Measurements from ENCODE around the gene NEDD4L.

DNA sequence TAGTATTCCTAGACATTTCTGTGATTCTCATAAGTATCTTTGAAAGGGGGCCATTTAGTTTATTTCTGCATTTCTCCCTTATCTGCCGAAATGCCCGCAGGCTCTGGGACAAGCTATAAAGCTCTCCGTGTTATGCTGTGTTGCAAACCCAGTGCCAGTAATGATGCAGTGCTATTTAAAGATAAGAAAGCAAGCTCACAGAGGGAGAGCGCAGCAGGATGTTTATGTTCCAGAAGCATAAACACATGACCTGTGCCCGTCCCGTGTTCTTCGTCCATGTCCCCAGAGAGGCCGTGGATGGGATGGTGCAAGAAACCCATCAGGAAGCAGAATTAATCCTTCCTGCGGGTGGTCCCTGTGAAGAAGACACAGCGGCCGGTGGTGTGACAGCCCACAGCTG lies 99.4 kb downstream of the NEDD4L start:
- TF ChIP-seq, protein P1, sequence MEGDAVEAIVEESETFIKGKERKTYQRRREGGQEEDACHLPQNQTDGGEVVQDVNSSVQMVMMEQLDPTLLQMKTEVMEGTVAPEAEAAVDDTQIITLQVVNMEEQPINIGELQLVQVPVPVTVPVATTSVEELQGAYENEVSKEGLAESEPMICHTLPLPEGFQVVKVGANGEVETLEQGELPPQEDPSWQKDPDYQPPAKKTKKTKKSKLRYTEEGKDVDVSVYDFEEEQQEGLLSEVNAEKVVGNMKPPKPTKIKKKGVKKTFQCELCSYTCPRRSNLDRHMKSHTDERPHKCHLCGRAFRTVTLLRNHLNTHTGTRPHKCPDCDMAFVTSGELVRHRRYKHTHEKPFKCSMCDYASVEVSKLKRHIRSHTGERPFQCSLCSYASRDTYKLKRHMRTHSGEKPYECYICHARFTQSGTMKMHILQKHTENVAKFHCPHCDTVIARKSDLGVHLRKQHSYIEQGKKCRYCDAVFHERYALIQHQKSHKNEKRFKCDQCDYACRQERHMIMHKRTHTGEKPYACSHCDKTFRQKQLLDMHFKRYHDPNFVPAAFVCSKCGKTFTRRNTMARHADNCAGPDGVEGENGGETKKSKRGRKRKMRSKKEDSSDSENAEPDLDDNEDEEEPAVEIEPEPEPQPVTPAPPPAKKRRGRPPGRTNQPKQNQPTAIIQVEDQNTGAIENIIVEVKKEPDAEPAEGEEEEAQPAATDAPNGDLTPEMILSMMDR (optimal IDR thresholded peaks at IDR 0.05 in 1 of 3, IDR thresholded peaks at IDR 0.05 in 1 of 3, conservative IDR thresholded peaks at IDR 0.05 in 1 of 3; ENCODE audit: extremely low read depth in 1 of 3, insufficient read depth in 2 of 3, low read length in 3 of 3): no peak
- TF ChIP-seq EZH2 (IDR thresholded peaks at IDR 0.05; ENCODE audit: low read length): no peak

Measured in keratinocyte (primary cell).